Naive thymus-derived CD4-positive, alpha-beta T cell (primary cell): ENCODE measurements around the gene ZGLP1. TPM values are rescaled to one million over a fixed set of nuclear protein-coding genes. Genes with fewer than 3 reads are reported as not detected.

Experiments
- ATAC-seq: fragments of 150-1000 bp; cut with Tn5 transposase; 2 replicates; pipeline ENCODE4 v1.10.0; 2021; ENCODE audit warnings: mild to moderate bottlenecking, moderate library complexity
- CTCF ChIA-PET: fragments of 350-600 bp; sonication (Branson Sonifier 250); formaldehyde crosslinking; loops from one replicate; lab custom pipeline; 2021; ENCODE audit warnings: antibody characterized with exemption; lab: Charles Lee
- POLR2A ChIA-PET: fragments of 350-600 bp; sonication (Branson Sonifier 250); formaldehyde crosslinking; loops from one replicate; lab custom pipeline; 2021; ENCODE audit warnings: antibody characterized with exemption, inconsistent platforms; lab: Charles Lee
- DNase-seq, 9 donors: peaks; one replicate each; pipeline versions ENCODE4 v3.0.0 to v3.0.0-alpha.2; 2020 to 2022; ENCODE audit warnings: mixed read lengths in 1 of 9
- H3K27ac ChIP-seq: one replicate; pipeline ENCODE4 v1.7.0; 2013; ENCODE audit warnings: mild to moderate bottlenecking, low read depth, low read length, moderate library complexity
- H3K27me3 ChIP-seq, 2 donors: one replicate each; pipeline ENCODE4 v1.7.0; 2013; ENCODE audit warnings: low read length in 2 of 2, mild to moderate bottlenecking in 2 of 2, moderate library complexity in 2 of 2; ENCODE audit not compliant: control insufficient read depth in 2 of 2, insufficient read depth in 2 of 2
- H3K36me3 ChIP-seq, 3 experiments: 1 replicate in 2 of 3; 2 replicates in 1 of 3; pipeline ENCODE4 v1.7.0; 2013; ENCODE audit warnings: low read length in 3 of 3, mild to moderate bottlenecking in 3 of 3, moderate library complexity in 1 of 3; ENCODE audit not compliant: insufficient read depth in 3 of 3, control insufficient read depth in 2 of 3
- H3K4me1 ChIP-seq, 2 donors: one replicate each; pipeline ENCODE4 v1.7.0; 2013; ENCODE audit warnings: low read length in 2 of 2, mild to moderate bottlenecking in 2 of 2, moderate library complexity in 1 of 2; ENCODE audit not compliant: control insufficient read depth in 2 of 2, insufficient read depth in 2 of 2
- H3K4me3 ChIP-seq: 2 replicates; pipeline ENCODE4 v1.7.0; 2013; ENCODE audit warnings: mild to moderate bottlenecking, low read length
- H3K9me3 ChIP-seq, 3 experiments: 1 replicate in 2 of 3; 2 replicates in 1 of 3; pipeline ENCODE4 v1.7.0; 2013; ENCODE audit warnings: low read length in 3 of 3; ENCODE audit not compliant: control insufficient read depth in 2 of 3
- H3K27ac Mint-ChIP-seq, 9 donors: one replicate each; pipeline ENCODE4 v1.8.0; 2020 to 2022; ENCODE audit warnings: mixed read lengths in 9 of 9, mild to moderate bottlenecking in 8 of 9, moderate library complexity in 5 of 9, inconsistent platforms in 2 of 9
- H3K27me3 Mint-ChIP-seq, 5 donors: one replicate each; pipeline ENCODE4 v1.8.0; 2021 to 2022; ENCODE audit warnings: mixed read lengths in 5 of 5, mild to moderate bottlenecking in 1 of 5
- H3K36me3 Mint-ChIP-seq, 5 donors: one replicate each; pipeline ENCODE4 v1.8.0; 2020 to 2022; ENCODE audit warnings: mixed read lengths in 5 of 5, mild to moderate bottlenecking in 3 of 5, inconsistent platforms in 1 of 5
- H3K4me1 Mint-ChIP-seq, 7 donors: one replicate each; pipeline ENCODE4 v1.8.0; 2020 to 2022; ENCODE audit warnings: mixed read lengths in 7 of 7, mild to moderate bottlenecking in 3 of 7, inconsistent platforms in 1 of 7
- H3K4me3 Mint-ChIP-seq, 10 donors: one replicate each; pipeline ENCODE4 v1.8.0; 2020 to 2022; ENCODE audit warnings: mild to moderate bottlenecking in 10 of 10, mixed read lengths in 10 of 10, moderate library complexity in 6 of 10, inconsistent platforms in 2 of 10
- H3K9me3 Mint-ChIP-seq, 11 donors: one replicate each; pipeline ENCODE4 v1.8.0; 2020 to 2022; ENCODE audit warnings: mixed read lengths in 11 of 11, mild to moderate bottlenecking in 4 of 11, inconsistent platforms in 1 of 11, moderate library complexity in 1 of 11
- intact Hi-C, 2 donors: fragments of 100-400 bp; cut with micrococcal nuclease; formaldehyde crosslinking; loops; one replicate each; pipeline ENCODE4 v1.15.1; 2023
- polyA plus RNA-seq, 2 donors: library from polyadenylated mRNA; unstranded; fragments of 300-500 nt; fragmentation: Illumina TruSeq; gene quantifications; one replicate each; pipeline ENCODE4 v1.2.3, GENCODE V29; 2021
- total RNA-seq, 6 experiments: library from RNA in 5 of 6; stranded (reverse) in 5 of 6; gene quantifications; 1 replicate in 5 of 6; 2 replicates in 1 of 6; pipeline ENCODE4 v1.2.3 and lab custom pipeline; 2021 to 2026

Gene ZGLP1
- total RNA-seq (10 to 100 TPM in 1 of 5 experiments, 1 to 10 TPM in 4; 1.2 to 11.4 (median 6.2) TPM), polyA plus RNA-seq (under 1 TPM in 1 of 2 donors, not detected in 1; 0.22 TPM), total RNA-seq (lab: John Stamatoyannopoulos, UW) (1.2 reads per million)

DNA sequence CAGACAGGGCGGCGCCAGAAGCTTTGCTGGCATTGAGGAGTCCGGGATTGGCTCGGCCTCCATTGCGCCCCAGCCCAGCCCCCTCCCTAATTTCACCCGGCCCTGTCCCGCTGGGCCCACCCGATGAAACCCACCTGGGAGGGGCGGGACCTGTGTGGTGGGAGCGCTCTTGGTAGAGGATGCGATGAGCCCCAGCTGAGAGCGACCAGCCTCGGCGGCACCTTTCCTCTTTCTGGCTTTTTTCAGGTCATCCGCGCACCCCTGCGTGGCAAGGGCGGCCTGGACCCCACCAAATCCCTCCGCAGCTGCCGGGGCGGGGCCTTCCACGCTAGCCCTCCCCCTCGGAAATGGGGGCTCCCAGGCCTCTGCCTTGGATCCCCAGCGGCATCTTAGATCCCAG, at the start of gene ZGLP1:
Gene ZGLP1 (minus strand): TSS at position 393 of the 400 bp plus-strand sequence.
- no peak for DNase-seq
- no peaks in the 10 kb centered on the region for H3K27me3 ChIP-seq
- Mint-ChIP-seq H3K4me1 (peaks cover 0 to 4% (median 3%) of the 10 kb centered on the region in 7 donors), H3K4me3 (no peak within 1 kb of the TSS), H3K9me3 (peaks cover 0 to 3% (median 0%) of the 10 kb centered on the region in 11 donors), H3K27ac (peak within 1 kb of the TSS in 1 of 9 donors; percentile 30), H3K36me3 (peaks cover 0 to 10% (median 3%) of the 10 kb centered on the region in 5 donors), H3K27me3 (no peaks in the 10 kb centered on the region)
- intact Hi-C loops = no loop called here
- H3K4me1 ChIP-seq = no peaks in the 10 kb centered on the region
- ChIA-PET CTCF (no interaction called here), POLR2A (no interaction called here)
- no peak for ATAC-seq
- no peak within 1 kb of the TSS for H3K4me3 ChIP-seq
- H3K27ac ChIP-seq = no peak within 1 kb of the TSS
- peaks cover 0 to 12% (median 0%) of the 10 kb centered on the region in 3 experiments for H3K36me3 ChIP-seq
- no peaks in the 10 kb centered on the region for H3K9me3 ChIP-seq

DNA sequence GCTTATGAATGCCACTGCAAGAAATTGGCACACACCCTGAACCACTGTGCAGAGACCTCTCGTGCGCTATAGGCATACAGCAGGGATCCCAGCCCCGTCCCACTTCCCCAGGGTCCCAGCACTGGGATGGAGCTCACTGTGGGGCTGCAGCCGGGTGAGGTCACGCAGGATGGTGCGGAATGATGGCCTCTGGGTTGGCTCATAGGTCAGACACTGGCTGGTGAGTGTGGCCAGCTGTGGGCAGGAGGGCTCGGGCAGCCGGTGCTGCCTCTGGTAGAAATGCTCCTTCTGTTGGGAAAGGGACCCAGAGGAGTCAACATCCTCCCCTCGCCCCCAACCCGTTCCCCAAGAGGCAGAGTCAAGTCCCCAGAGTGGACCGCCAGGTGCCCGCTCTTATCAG, 46.8 kb upstream of the ZGLP1 start:
- peaks cover 0 to 6% (median 0%) of the 10 kb centered on the region in 7 donors for H3K4me1 Mint-ChIP-seq
- ATAC-seq (no peak), DNase-seq (no peak)
- no peaks in the 10 kb centered on the region for H3K9me3 Mint-ChIP-seq
- no peak overlapping the region for H3K27ac ChIP-seq
- H3K4me3 Mint-ChIP-seq = no peak overlapping the region
- no peaks in the 10 kb centered on the region for H3K9me3 ChIP-seq
- H3K36me3 ChIP-seq = peaks cover 0 to 91% (median 16%) of the 10 kb centered on the region in 3 experiments
- H3K36me3 Mint-ChIP-seq = peaks cover 0 to 25% (median 11%) of the 10 kb centered on the region in 5 donors
- no peaks in the 10 kb centered on the region for H3K4me1 ChIP-seq
- CTCF ChIA-PET = interaction anchor here (0.6 kb wide), 1 partner anchor 106 kb away, joined by 3 read pairs; no protein-coding TSS in a partner anchor
- H3K4me3 ChIP-seq = no peak overlapping the region
- H3K27me3 Mint-ChIP-seq = no peaks in the 10 kb centered on the region
- no peaks in the 10 kb centered on the region for H3K27me3 ChIP-seq
- POLR2A ChIA-PET = no interaction called here
- intact Hi-C loops = no loop called here
- H3K27ac Mint-ChIP-seq = peak overlapping the region in 1 of 9 donors; percentile 46

DNA sequence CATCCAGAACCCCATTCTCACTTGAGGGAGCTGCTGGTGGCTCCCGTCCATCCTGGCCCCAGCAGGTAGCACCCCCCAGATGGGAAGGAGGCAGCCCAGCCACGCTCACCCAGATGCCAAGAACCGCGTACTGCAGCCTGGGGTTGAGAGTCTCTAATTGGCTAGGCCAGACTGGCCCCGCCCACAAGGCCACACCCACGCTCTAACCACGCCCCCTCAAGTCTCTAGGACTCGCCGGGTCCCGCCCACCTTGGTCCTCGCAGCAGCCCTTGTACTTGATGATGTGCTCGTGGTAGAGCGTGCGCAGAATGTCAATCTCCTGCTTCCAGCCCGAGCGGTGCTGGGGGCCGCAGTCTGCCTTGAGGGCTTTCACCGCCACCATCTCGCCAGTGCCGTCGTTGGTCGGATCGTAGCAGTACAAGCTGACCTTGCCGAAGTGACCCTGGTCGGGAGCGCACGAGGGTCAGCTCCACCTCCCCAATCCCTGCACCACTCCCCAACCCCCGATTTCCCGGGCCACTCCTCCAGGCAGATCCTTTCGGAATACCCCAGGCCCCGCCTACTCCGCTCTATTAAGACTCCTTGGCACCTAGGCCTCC, 44.3 kb upstream of the ZGLP1 start:
- H3K4me3 Mint-ChIP-seq = no peak overlapping the region
- H3K4me1 Mint-ChIP-seq = peaks cover 0 to 3% (median 0%) of the 10 kb centered on the region in 7 donors
- H3K9me3 Mint-ChIP-seq = no peaks in the 10 kb centered on the region
- ChIA-PET CTCF (no interaction called here), POLR2A (interaction anchor here (1.0 kb wide), 1 partner anchor 83 kb away, joined by 3 read pairs; the partner anchor contains the start of gene ICAM1)
- H3K36me3 ChIP-seq = peaks cover 0 to 79% (median 13%) of the 10 kb centered on the region in 3 experiments
- H3K9me3 ChIP-seq = no peaks in the 10 kb centered on the region
- H3K27me3 Mint-ChIP-seq = no peaks in the 10 kb centered on the region
- ATAC-seq (peak; percentile 60), DNase-seq (peak in 6 of 9 donors; percentile 17 to 40 (median 24))
- H3K36me3 Mint-ChIP-seq = peaks cover 0 to 20% (median 7%) of the 10 kb centered on the region in 5 donors
- H3K4me3 ChIP-seq = no peak overlapping the region
- H3K27ac ChIP-seq = no peak overlapping the region
- H3K27ac Mint-ChIP-seq = no peak overlapping the region
- no peaks in the 10 kb centered on the region for H3K27me3 ChIP-seq
- no peaks in the 10 kb centered on the region for H3K4me1 ChIP-seq
- intact Hi-C loops = no loop called here

DNA sequence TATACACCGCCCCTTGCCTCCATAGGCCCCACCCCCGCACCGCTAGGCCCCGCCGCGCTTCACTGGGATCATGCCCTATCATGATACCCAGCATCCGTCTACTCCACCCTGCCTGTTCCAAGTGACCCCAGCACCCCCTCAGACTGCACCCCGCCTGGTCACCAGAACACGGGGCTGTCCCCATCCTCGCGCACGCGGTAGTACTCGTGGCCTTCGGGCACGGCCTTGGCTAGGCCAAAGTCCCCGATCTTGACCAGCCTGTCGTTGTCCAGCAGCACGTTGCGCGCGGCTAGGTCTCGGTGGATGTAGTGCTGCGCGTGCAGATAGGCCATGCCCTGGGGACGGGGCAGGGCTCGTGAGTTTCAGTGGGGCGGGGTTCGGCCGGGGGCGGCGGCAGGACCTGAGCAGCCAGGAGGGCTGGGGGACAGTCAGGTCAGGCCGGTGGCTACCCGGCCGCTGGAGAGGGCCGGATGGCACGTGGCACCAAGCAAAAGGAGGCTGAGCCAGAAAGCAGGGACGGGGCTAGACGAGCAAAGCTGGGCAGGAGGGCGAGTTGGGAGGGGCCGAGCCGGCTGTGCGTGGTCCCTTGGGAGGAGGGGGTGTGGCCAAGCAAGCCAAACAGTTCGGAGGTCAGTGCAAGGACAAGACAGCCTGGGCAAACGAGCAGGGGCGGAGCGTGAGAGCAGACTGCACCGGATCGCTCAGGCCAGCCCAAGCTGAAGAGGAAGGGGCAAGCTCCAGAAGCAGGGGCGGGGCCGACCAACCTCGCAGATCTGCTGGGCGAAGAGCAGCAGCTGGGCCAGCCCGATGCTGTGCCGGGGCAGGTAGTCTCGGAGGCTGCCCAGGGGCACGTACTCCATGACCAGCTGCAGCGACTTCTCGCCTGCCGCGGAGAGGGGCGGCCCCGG, 43.4 kb upstream of the ZGLP1 start:
- POLR2A ChIA-PET = interaction anchor here (1.0 kb wide), 1 partner anchor 82 kb away, joined by 3 read pairs; the partner anchor contains the start of gene ICAM1
- Histone ChIP-seq H3K27me3 (no peaks in the 10 kb centered on the region), H3K27ac (no peak overlapping the region), H3K4me3 (no peak overlapping the region), H3K4me1 (no peaks in the 10 kb centered on the region), H3K9me3 (no peaks in the 10 kb centered on the region), H3K36me3 (peaks cover 0 to 71% (median 13%) of the 10 kb centered on the region in 3 experiments)
- H3K36me3 Mint-ChIP-seq = peaks cover 0 to 20% (median 7%) of the 10 kb centered on the region in 5 donors
- H3K4me1 Mint-ChIP-seq = peaks cover 0 to 3% (median 0%) of the 10 kb centered on the region in 7 donors
- H3K27me3 Mint-ChIP-seq = no peaks in the 10 kb centered on the region
- no peak overlapping the region for H3K4me3 Mint-ChIP-seq
- DNase-seq (no peak), ATAC-seq (no peak)
- H3K9me3 Mint-ChIP-seq = no peaks in the 10 kb centered on the region
- CTCF ChIA-PET = no interaction called here
- no peak overlapping the region for H3K27ac Mint-ChIP-seq
- intact Hi-C loops = no loop called here

DNA sequence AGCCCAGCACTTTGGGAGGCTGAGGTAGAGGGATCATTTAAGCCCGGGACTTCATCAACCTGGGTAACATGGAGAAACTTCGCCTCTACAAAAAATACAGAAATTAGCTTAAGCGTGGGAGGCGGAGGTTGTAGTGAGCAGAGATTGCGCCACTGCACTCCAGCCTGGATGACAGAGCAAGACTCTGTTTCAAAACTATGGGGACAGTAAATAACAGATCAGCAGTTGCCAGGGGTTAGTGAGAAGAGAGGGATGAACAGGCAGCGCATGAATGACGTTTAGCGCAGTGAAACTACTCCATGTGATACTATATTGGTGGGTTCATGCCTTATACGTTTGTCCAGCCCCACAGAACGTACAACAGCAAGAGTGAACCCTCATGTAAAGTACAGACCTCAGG, 36.9 kb upstream of the ZGLP1 start:
- H3K36me3 ChIP-seq = peaks cover 0 to 12% (median under 1%) of the 10 kb centered on the region in 3 experiments
- H3K9me3 ChIP-seq = no peaks in the 10 kb centered on the region
- ATAC-seq (peak; percentile 88), DNase-seq (no peak)
- ChIA-PET CTCF (no interaction called here), POLR2A (interaction anchor here (2.5 kb wide), 1 partner anchor 13 kb away, joined by 11 read pairs; the partner anchor contains the start of gene RAVER1)
- no peak overlapping the region for H3K27ac ChIP-seq
- H3K4me1 ChIP-seq = no peaks in the 10 kb centered on the region
- Mint-ChIP-seq H3K27me3 (no peaks in the 10 kb centered on the region), H3K36me3 (peaks cover 0 to 5% (median 0%) of the 10 kb centered on the region in 5 donors), H3K4me3 (no peak overlapping the region), H3K27ac (no peak overlapping the region), H3K9me3 (no peaks in the 10 kb centered on the region), H3K4me1 (no peaks in the 10 kb centered on the region)
- no peaks in the 10 kb centered on the region for H3K27me3 ChIP-seq
- no peak overlapping the region for H3K4me3 ChIP-seq
- intact Hi-C loops = no loop called here

DNA sequence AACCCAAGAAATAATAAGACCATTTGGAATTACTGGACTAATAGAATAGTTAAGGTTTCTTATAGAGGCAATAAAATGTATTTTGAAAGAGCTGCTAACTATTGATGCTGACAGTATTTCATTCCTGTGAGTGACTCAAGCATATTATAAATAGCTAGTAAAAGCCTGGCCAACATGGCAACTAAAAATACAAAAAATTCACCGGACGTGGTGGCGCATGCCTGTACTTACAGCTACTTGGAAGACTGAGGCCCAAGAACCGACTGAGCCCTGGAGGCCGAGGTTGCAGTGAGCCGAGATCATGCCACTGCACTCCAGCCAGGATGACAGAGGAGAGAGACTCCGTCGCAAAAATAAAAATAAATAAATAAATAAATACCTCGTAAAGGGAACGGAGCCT, 35.2 kb upstream of the ZGLP1 start:
- no peak overlapping the region for H3K27ac ChIP-seq
- H3K27me3 ChIP-seq = no peaks in the 10 kb centered on the region
- Mint-ChIP-seq H3K27me3 (no peaks in the 10 kb centered on the region), H3K36me3 (no peaks in the 10 kb centered on the region), H3K4me1 (peaks cover 0 to 12% (median 9%) of the 10 kb centered on the region in 7 donors), H3K4me3 (no peak overlapping the region), H3K27ac (no peak overlapping the region), H3K9me3 (no peaks in the 10 kb centered on the region)
- intact Hi-C loops = no loop called here
- H3K36me3 ChIP-seq = no peaks in the 10 kb centered on the region
- peaks cover 6 to 11% of the 10 kb centered on the region in 2 donors for H3K4me1 ChIP-seq
- ATAC-seq (no peak), DNase-seq (no peak)
- H3K4me3 ChIP-seq = no peak overlapping the region
- H3K9me3 ChIP-seq = no peaks in the 10 kb centered on the region
- CTCF ChIA-PET = interaction anchor here (1.1 kb wide), 1 partner anchor 26 kb away, joined by 3 read pairs; no protein-coding TSS in a partner anchor
- POLR2A ChIA-PET = interaction anchor here (0.7 to 2.5 kb wide), 3 partner anchors 11 to 17 kb away, joined by 3 to 11 read pairs (median 4); partner anchors contain the start of gene RAVER1
